ENCODE measurements around the gene SELENOO. TPM values are rescaled to one million over a fixed set of nuclear protein-coding genes. Genes with fewer than 3 reads are reported as not detected.

SELENOO gene
- total RNA-seq, 3 donors from 2014 or later: 24.4 to 27.9 (median 26.9) TPM

Other genes starting within 250 kb of the SELENOO start
- gene PIM3, start 240.2 kb upstream of the SELENOO start, total RNA-seq: 100 to 1,000 TPM; 426 to 498 (median 461) TPM
- under 1 TPM; 0.08 to 0.24 (median 0.13) TPM for gene IL17REL, start 188.2 kb upstream of the SELENOO start, total RNA-seq
- gene TTLL8, start 142.7 kb upstream of the SELENOO start, total RNA-seq: not detected
- gene MLC1, start 115.6 kb upstream of the SELENOO start, total RNA-seq: under 1 TPM; 0.13 to 0.87 (median 0.38) TPM
- not detected for gene MOV10L1, start 111.0 kb upstream of the SELENOO start, total RNA-seq
- 1 to 10 TPM; 1.1 to 2.9 (median 1.4) TPM for gene PANX2, start 30.3 kb upstream of the SELENOO start, total RNA-seq
- gene TRABD, start 15.1 kb upstream of the SELENOO start, total RNA-seq: 10 to 100 TPM; 91.3 to 95.0 (median 93.4) TPM
- gene TUBGCP6, start 44.0 kb downstream of the SELENOO start, total RNA-seq: 10 to 100 TPM; 44.5 to 50.6 (median 48.3) TPM
- gene HDAC10, start 50.3 kb downstream of the SELENOO start, total RNA-seq: 10 to 100 TPM; 45.1 to 50.6 (median 48.2) TPM
- 1 to 10 TPM; 3.3 to 4.3 (median 3.9) TPM for gene MAPK12, start 60.7 kb downstream of the SELENOO start, total RNA-seq
- 10 to 100 TPM in 1 of 3 donors, 1 to 10 TPM in 2; 9.4 to 10.1 (median 9.8) TPM for gene MAPK11, start 69.4 kb downstream of the SELENOO start, total RNA-seq
- 1 to 10 TPM; 4.0 to 4.8 (median 4.7) TPM for gene PLXNB2, start 106.6 kb downstream of the SELENOO start, total RNA-seq
- gene DENND6B, start 126.0 kb downstream of the SELENOO start, total RNA-seq: 1 to 10 TPM; 1.0 to 1.6 (median 1.3) TPM
- 10 to 100 TPM; 41.4 to 52.6 (median 43.3) TPM for gene PPP6R2, start 142.3 kb downstream of the SELENOO start, total RNA-seq